HEK293 (cell line): Measurements from ENCODE around the gene WNT5B.

Experiments
- CTCF ChIA-PET: fragments of 350-600 bp; formaldehyde crosslinking; extraction: SDS; loops from one replicate; lab custom pipeline; 2021; ENCODE audit warnings: antibody characterized with exemption; lab: Yijun Ruan, JAX
- POLR2A ChIA-PET: fragments of 300-600 bp; formaldehyde crosslinking; extraction: SDS; loops from one replicate; lab custom pipeline; 2020; ENCODE audit warnings: antibody characterized with exemption, inconsistent platforms; lab: Yijun Ruan, JAX
- H3K27ac ChIP-seq: fragments of 200-500 bp; sonication (Bioruptor generic); 2 replicates; pipeline ENCODE4 v1.5.1; 2014; ENCODE audit warnings: low read depth, low read length, control low read depth, inconsistent platforms; ENCODE audit errors: extremely low read depth
- H3K36me3 ChIP-seq, 2 experiments: fragments of 200-500 bp in 1 of 2; sonication (Bioruptor generic) in 1 of 2; 1 replicate in 1 of 2; 2 replicates in 1 of 2; pipeline ENCODE4 v1.5.1; 2014 to 2017; ENCODE audit warnings: inconsistent platforms in 2 of 2, low read length in 2 of 2; ENCODE audit not compliant: control insufficient read depth in 2 of 2, insufficient read depth in 1 of 2
- H3K4me1 ChIP-seq: fragments of 200-500 bp; sonication (Bioruptor generic); 2 replicates; pipeline ENCODE4 v1.5.1; 2014; ENCODE audit warnings: mild to moderate bottlenecking, low read length, inconsistent platforms; ENCODE audit not compliant: control insufficient read depth, insufficient read depth
- H3K4me3 ChIP-seq: 2 replicates; pipeline ENCODE4 v1.5.1; 2011; ENCODE audit warnings: low read depth, mild to moderate bottlenecking, control low read depth, low read length, moderate library complexity
- H3K9me3 ChIP-seq: fragments of 200-500 bp; sonication (Bioruptor generic); 2 replicates; pipeline ENCODE4 v1.5.1; 2014; ENCODE audit warnings: low read depth, low read length, inconsistent platforms; ENCODE audit not compliant: control insufficient read depth, insufficient read depth
- EGR2 ChIP-seq: fragments of 450-650 bp; formaldehyde crosslinking; IDR thresholded peaks from 2 replicates; pipeline ENCODE4 v1.5.1; 2016; ENCODE audit warnings: low read depth, missing biosample characterization, missing genetic modification characterization
- ELK4 ChIP-seq: IDR thresholded peaks from 2 replicates; pipeline ENCODE4 v1.6.1; 2011; ENCODE audit warnings: mild to moderate bottlenecking, low read depth, low read length, borderline replicate concordance
- GFI1B ChIP-seq: fragments of 450-650 bp; formaldehyde crosslinking; IDR thresholded peaks from 2 replicates; pipeline ENCODE4 v1.5.1; 2016; ENCODE audit warnings: missing biosample characterization, missing genetic modification characterization
- GLIS1 ChIP-seq: fragments of 450-650 bp; formaldehyde crosslinking; IDR thresholded peaks from 2 replicates; pipeline ENCODE4 v1.5.1; 2016; ENCODE audit warnings: missing biosample characterization, missing genetic modification characterization
- TCF7L2 ChIP-seq: IDR thresholded peaks from 2 replicates; pipeline ENCODE4 v1.6.1; 2011; ENCODE audit warnings: low read depth, mild to moderate bottlenecking, inconsistent platforms, low read length, moderate library complexity, borderline replicate concordance
- ZBTB17 ChIP-seq: fragments of 450-650 bp; formaldehyde crosslinking; IDR thresholded peaks from 2 replicates; pipeline ENCODE4 v1.5.1; 2016; ENCODE audit warnings: missing biosample characterization, missing genetic modification characterization
- ZNF10 ChIP-seq: fragments of 450-650 bp; formaldehyde crosslinking; IDR thresholded peaks from 2 replicates; pipeline ENCODE4 v1.5.1; 2017; ENCODE audit warnings: missing biosample characterization, missing genetic modification characterization
- ZNF174 ChIP-seq: fragments of 450-650 bp; formaldehyde crosslinking; IDR thresholded peaks from 2 replicates; pipeline ENCODE4 v1.5.0; 2017; ENCODE audit warnings: missing biosample characterization, mild to moderate bottlenecking, missing genetic modification characterization
- ZNF2 ChIP-seq: fragments of 450-650 bp; formaldehyde crosslinking; IDR thresholded peaks from 2 replicates; pipeline ENCODE4 v1.5.1; 2016; ENCODE audit warnings: missing biosample characterization, missing genetic modification characterization
- ZNF223 ChIP-seq: fragments of 450-650 bp; formaldehyde crosslinking; IDR thresholded peaks from 2 replicates; pipeline ENCODE4 v1.5.1; 2016; ENCODE audit warnings: missing biosample characterization, missing genetic modification characterization
- ZNF274 ChIP-seq, 2 experiments: fragments of 200-500 bp in 1 of 2; fragments of 450-650 bp in 1 of 2; sonication (Bioruptor generic) in 1 of 2; formaldehyde crosslinking in 1 of 2; IDR thresholded peaks; 2 replicates each; pipeline versions ENCODE4 v1.5.1 to v1.6.1; 2014 to 2016; ENCODE audit warnings: borderline replicate concordance in 1 of 2, inconsistent platforms in 1 of 2, low read length in 1 of 2, missing biosample characterization in 1 of 2, missing genetic modification characterization in 1 of 2
- ZNF302 ChIP-seq: fragments of 450-650 bp; formaldehyde crosslinking; IDR thresholded peaks from 2 replicates; pipeline ENCODE4 v1.5.1; 2016; ENCODE audit warnings: missing biosample characterization, missing genetic modification characterization, low read depth
- ZNF311 ChIP-seq: fragments of 450-650 bp; formaldehyde crosslinking; IDR thresholded peaks from 2 replicates; pipeline ENCODE4 v1.5.1; 2017; ENCODE audit warnings: missing biosample characterization, missing genetic modification characterization, borderline replicate concordance
- ZNF335 ChIP-seq: fragments of 450-650 bp; formaldehyde crosslinking; conservative IDR thresholded peaks from 2 replicates; pipeline ENCODE4 v1.5.1; 2016; ENCODE audit warnings: missing biosample characterization, missing genetic modification characterization
- ZNF513 ChIP-seq: fragments of 450-650 bp; IDR thresholded peaks from 2 replicates; pipeline ENCODE4 v1.5.1; 2018; ENCODE audit warnings: missing biosample characterization, missing genetic modification characterization
- ZNF529 ChIP-seq: fragments of 450-650 bp; formaldehyde crosslinking; IDR thresholded peaks from 2 replicates; pipeline ENCODE4 v1.5.1; 2017; ENCODE audit warnings: missing genetic modification characterization, missing biosample characterization; ENCODE audit not compliant: insufficient replicate concordance
- ZNF623 ChIP-seq: fragments of 450-650 bp; formaldehyde crosslinking; IDR thresholded peaks from 2 replicates; pipeline ENCODE4 v1.5.1; 2016; ENCODE audit warnings: missing biosample characterization, missing genetic modification characterization
- ZNF658 ChIP-seq: fragments of 450-650 bp; formaldehyde crosslinking; IDR thresholded peaks from 2 replicates; pipeline ENCODE4; 2016; ENCODE audit warnings: missing biosample characterization, missing genetic modification characterization
- ZNF792 ChIP-seq: fragments of 450-650 bp; formaldehyde crosslinking; IDR thresholded peaks from 2 replicates; pipeline ENCODE4 v1.5.1; 2016; ENCODE audit warnings: missing biosample characterization, missing genetic modification characterization
- ZNF830 ChIP-seq: fragments of 450-650 bp; IDR thresholded peaks from 2 replicates; pipeline ENCODE4 v1.5.0; 2018; ENCODE audit warnings: missing biosample characterization, missing genetic modification characterization, low read depth, mild to moderate bottlenecking, moderate library complexity
- ZSCAN23 ChIP-seq: fragments of 450-650 bp; formaldehyde crosslinking; IDR thresholded peaks from 2 replicates; pipeline ENCODE4 v1.5.1; 2016; ENCODE audit warnings: missing biosample characterization, missing genetic modification characterization
- TF ChIP-seq, protein P1 (sequence below): fragments of 450-650 bp; formaldehyde crosslinking; IDR thresholded peaks from 2 replicates; pipeline ENCODE4 v1.5.1; 2017; ENCODE audit warnings: missing biosample characterization, missing genetic modification characterization
- TF ChIP-seq, protein P2 (sequence below): fragments of 450-650 bp; formaldehyde crosslinking; IDR thresholded peaks from 2 replicates; pipeline ENCODE4 v1.5.1; 2016; ENCODE audit warnings: missing biosample characterization, missing genetic modification characterization

Gene WNT5B

DNA sequence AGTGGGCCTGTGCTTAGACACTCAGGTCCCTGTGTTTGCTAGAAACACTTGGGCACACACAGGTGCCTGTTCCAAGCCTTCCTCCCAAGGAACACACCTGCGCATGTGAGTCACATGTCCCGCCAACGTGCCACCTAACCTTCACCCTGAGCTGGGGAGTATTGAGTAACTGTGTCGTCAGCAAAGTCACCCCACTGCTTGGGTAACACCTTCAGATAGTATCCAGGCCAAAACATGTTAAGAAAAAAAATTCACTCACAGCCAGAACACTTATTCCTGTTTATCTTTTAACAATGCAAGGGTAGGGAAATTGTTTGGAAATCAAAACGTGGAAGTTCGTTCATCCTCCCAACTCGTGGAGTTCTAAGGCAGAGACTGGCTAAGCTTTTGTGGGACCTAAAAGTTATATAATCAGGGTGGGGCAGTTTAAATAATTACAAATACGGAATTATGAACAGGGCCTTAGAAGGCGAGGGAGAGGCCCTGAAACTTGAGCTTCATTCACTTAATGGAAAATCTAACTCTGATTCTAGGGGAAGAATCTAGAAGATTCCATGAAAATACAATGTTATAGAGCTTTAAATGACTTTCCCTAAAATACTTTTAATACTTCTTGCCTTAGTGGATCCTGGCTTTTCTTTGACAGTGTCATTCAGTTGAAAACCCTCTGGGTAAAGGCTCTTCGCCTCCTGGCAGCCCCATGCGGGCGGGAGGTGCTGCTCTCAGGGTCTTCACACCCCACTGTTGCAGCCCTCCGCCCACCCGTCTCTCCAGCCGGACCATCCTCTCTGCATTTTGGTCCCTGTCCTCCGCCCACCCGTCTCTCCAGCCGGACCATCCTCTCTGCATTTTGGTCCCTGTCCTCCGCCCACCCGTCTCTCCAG, 31.5 kb downstream of the WNT5B start:
- H3K27ac ChIP-seq = no peak overlapping the region
- ChIA-PET CTCF (interaction anchor here (0.5 to 9.3 kb wide), 4 partner anchors 28 to 279 kb away, joined by 4 to 95 read pairs (median 12); no protein-coding TSS in a partner anchor), POLR2A (interaction anchor here (1.9 kb wide), 1 partner anchor 31 kb away, joined by 10 read pairs; the partner anchor contains the start of gene ADIPOR2)
- no peak overlapping the region for H3K4me3 ChIP-seq
- no peaks in the 10 kb centered on the region for H3K9me3 ChIP-seq
- no peak for TF ChIP-seq ZNF223
- H3K36me3 ChIP-seq = no peaks in the 10 kb centered on the region
- no peaks in the 10 kb centered on the region for H3K4me1 ChIP-seq

DNA sequence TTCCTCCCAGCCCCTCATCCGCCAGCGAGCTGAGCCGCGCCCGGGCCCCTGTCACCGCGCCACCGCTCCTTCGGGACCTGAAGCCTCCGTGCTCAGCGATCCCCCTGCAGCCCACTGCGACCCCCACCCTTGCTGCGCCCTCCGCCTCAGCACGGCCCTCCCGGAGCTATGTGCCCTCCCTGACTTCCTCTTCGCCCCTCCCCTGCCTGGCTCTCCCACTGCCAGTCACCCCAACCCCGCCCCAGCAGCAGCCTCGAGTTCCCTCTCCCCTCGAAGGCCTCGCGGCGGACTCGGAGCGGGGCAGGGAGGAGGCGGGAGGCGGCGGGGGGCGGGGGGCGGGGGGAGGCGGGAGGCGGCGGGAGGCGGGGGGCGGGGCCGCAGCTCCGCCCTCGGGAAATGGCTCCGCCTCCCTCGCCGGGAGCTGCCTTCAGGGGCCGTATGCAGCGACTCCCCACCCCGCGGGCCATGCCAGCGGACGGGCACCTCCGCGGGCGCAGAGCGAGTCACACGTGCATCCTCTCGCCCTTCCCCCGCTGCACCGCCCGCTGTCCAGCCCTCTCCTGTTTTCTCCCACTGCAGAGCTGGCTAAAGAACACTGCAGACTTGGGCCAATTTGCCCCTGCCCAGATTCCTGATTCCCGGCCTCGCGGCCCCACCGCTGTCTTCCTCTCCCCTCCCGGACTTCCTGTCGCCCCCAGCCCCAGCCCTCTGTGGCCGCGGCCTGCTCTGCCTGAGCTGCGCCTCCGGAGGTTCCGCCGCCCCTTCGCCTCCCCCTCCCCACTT, 32.7 kb downstream of the WNT5B start:
- peak overlapping the region; percentile 45 for H3K4me3 ChIP-seq
- no peaks in the 10 kb centered on the region for H3K4me1 ChIP-seq
- POLR2A ChIA-PET = interaction anchor here (0.5 to 1.9 kb wide), 8 partner anchors 10 to 279 kb away, joined by 3 to 20 read pairs (median 4); partner anchors contain the start of genes ADIPOR2 and WNT5B
- CTCF ChIA-PET = interaction anchor here (0.6 to 1.9 kb wide), 2 partner anchors 8 to 397 kb away, joined by 3 to 9 read pairs; no protein-coding TSS in a partner anchor
- no peaks in the 10 kb centered on the region for H3K36me3 ChIP-seq
- H3K9me3 ChIP-seq = no peaks in the 10 kb centered on the region
- H3K27ac ChIP-seq = peak overlapping the region; percentile 37; the same call in 1 of the 2 replicates
- peak; percentile 45; the same call in 1 of the 2 replicates for TF ChIP-seq GFI1B (tag by site-specific recombination)
- TF ChIP-seq, protein P1, sequence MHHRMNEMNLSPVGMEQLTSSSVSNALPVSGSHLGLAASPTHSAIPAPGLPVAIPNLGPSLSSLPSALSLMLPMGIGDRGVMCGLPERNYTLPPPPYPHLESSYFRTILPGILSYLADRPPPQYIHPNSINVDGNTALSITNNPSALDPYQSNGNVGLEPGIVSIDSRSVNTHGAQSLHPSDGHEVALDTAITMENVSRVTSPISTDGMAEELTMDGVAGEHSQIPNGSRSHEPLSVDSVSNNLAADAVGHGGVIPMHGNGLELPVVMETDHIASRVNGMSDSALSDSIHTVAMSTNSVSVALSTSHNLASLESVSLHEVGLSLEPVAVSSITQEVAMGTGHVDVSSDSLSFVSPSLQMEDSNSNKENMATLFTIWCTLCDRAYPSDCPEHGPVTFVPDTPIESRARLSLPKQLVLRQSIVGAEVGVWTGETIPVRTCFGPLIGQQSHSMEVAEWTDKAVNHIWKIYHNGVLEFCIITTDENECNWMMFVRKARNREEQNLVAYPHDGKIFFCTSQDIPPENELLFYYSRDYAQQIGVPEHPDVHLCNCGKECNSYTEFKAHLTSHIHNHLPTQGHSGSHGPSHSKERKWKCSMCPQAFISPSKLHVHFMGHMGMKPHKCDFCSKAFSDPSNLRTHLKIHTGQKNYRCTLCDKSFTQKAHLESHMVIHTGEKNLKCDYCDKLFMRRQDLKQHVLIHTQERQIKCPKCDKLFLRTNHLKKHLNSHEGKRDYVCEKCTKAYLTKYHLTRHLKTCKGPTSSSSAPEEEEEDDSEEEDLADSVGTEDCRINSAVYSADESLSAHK = peak; percentile 53; the same call in 1 of the 2 replicates
- TF ChIP-seq GLIS1 = peak; percentile 71
- TF ChIP-seq ZNF10 (tag by site-specific recombination) = peak; percentile 66
- peak; percentile 41; the same call in 1 of the 2 replicates for TF ChIP-seq EGR2 (tag by site-specific recombination)
- TF ChIP-seq ZBTB17 = peak; percentile 75
- TF ChIP-seq ZNF623 = 0 out of 2 replicates have a peak, but pooled peaks have one; percentile 23
- peak; percentile 61 for TF ChIP-seq ZNF513
- TF ChIP-seq, protein P2, sequence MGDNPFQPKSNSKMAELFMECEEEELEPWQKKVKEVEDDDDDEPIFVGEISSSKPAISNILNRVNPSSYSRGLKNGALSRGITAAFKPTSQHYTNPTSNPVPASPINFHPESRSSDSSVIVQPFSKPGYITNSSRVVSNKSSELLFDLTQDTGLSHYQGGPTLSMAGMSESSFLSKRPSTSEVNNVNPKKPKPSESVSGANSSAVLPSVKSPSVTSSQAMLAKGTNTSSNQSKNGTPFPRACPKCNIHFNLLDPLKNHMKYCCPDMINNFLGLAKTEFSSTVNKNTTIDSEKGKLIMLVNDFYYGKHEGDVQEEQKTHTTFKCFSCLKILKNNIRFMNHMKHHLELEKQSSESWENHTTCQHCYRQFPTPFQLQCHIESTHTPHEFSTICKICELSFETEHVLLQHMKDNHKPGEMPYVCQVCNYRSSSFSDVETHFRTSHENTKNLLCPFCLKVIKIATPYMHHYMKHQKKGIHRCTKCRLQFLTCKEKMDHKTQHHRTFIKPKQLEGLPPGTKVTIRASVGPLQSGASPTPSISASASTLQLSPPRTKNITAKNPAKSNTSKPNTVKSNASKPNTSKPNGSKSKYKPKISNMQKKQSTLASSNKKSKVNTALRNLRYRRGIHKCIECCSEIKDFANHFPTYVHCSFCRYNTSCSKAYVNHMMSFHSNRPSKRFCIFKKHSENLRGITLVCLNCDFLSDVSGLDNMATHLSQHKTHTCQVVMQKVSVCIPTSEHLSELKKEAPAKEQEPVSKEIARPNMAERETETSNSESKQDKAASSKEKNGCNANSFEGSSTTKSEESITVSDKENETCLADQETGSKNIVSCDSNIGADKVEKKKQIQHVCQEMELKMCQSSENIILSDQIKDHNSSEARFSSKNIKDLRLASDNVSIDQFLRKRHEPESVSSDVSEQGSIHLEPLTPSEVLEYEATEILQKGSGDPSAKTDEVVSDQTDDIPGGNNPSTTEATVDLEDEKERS (tag by site-specific recombination) = peak; percentile 82
- TF ChIP-seq ZNF174 (tag by site-specific recombination) = no peak
- TF ChIP-seq ZSCAN23 = no peak
- TF ChIP-seq ZNF335 = peak; percentile 71; the same call in 1 of the 2 replicates
- no peak for TF ChIP-seq ZNF302 (tag by site-specific recombination)
- peak; percentile 50; the same call in 1 of the 2 replicates for TF ChIP-seq ZNF2
- TF ChIP-seq ZNF529 = no peak
- no peak for TF ChIP-seq ZNF830
- TF ChIP-seq ZNF792 = no peak
- no peak for TF ChIP-seq ELK4
- no peak for TF ChIP-seq ZNF658
- TF ChIP-seq ZNF311 (tag by site-specific recombination) = no peak
- TF ChIP-seq TCF7L2 = no peak
- TF ChIP-seq ZNF274 (IDR thresholded peaks at IDR 0.05; ENCODE audit: low read length) = no peak
- TF ChIP-seq ZNF274 (tag by site-specific recombination; IDR thresholded peaks at IDR 0.05; ENCODE audit: borderline replicate concordance) = no peak
